HepG2 (cell line): ENCODE data around the gene LSMEM2. TPM values are rescaled to one million over a fixed set of nuclear protein-coding genes. Genes with fewer than 3 reads are reported as not detected.

Source experiments
- ADNP ChIP-seq: sonication (generic); formaldehyde crosslinking; IDR thresholded peaks from 2 replicates; pipeline ENCODE4 v1.4.0; 2020; ENCODE audit warnings: missing genetic modification reagents
- AGO1 ChIP-seq: fragments of 200-400 bp; formaldehyde crosslinking; IDR thresholded peaks from 2 replicates; pipeline ENCODE4 v1.6.1; 2017; ENCODE audit warnings: mild to moderate bottlenecking, low read depth, low read length, moderate library complexity; ENCODE audit not compliant: poor library complexity, severe bottlenecking
- CREM ChIP-seq, 2 experiments: sonication (generic) in 1 of 2; formaldehyde crosslinking in 1 of 2; IDR thresholded peaks; 2 replicates each; pipeline versions ENCODE4 v1.4.0 to v1.6.1; 2016 to 2020; ENCODE audit warnings: antibody characterized with exemption in 1 of 2, mild to moderate bottlenecking in 1 of 2, missing genetic modification reagents in 1 of 2
- KAT7 ChIP-seq: IDR thresholded peaks from 2 replicates; pipeline ENCODE4 v1.6.1; 2018; ENCODE audit warnings: borderline replicate concordance, missing compliant biosample characterization
- KDM6A ChIP-seq: IDR thresholded peaks from 2 replicates; pipeline ENCODE4 v1.6.1; 2016; ENCODE audit warnings: low read depth
- PPARG ChIP-seq: conservative IDR thresholded peaks from 2 replicates; pipeline ENCODE4 v1.6.1; 2016; ENCODE audit warnings: missing biosample characterization, missing genetic modification reagents
- SMARCE1 ChIP-seq: fragments of 450-650 bp; IDR thresholded peaks from 2 replicates; pipeline ENCODE4 v1.6.1; 2017; ENCODE audit warnings: borderline replicate concordance
- SP1 ChIP-seq, 2 experiments: fragments of 450-650 bp in 1 of 2; sonication (generic) in 1 of 2; formaldehyde crosslinking in 1 of 2; IDR thresholded peaks; 2 replicates each; pipeline versions ENCODE4 v1.4.0 to v1.6.1; 2016 to 2020; ENCODE audit warnings: missing genetic modification reagents in 1 of 2
- UBTF ChIP-seq: sonication (generic); formaldehyde crosslinking; IDR thresholded peaks from 2 replicates; pipeline ENCODE4 v1.4.0; 2020; ENCODE audit warnings: mild to moderate bottlenecking, missing genetic modification reagents
- ZHX1 ChIP-seq: sonication (generic); formaldehyde crosslinking; IDR thresholded peaks from 2 replicates; pipeline ENCODE4 v1.8.1; 2022; ENCODE audit warnings: low read depth, mild to moderate bottlenecking, missing genetic modification reagents
- ZNF512B ChIP-seq: sonication (generic); formaldehyde crosslinking; IDR thresholded peaks from 2 replicates; pipeline ENCODE4 v1.5.1; 2020; ENCODE audit warnings: missing genetic modification reagents, mild to moderate bottlenecking, borderline replicate concordance
- ZNF550 ChIP-seq: sonication (generic); formaldehyde crosslinking; IDR thresholded peaks from 2 replicates; pipeline ENCODE4 v1.4.0; 2020; ENCODE audit warnings: mild to moderate bottlenecking, missing genetic modification reagents, borderline replicate concordance
- ZZZ3 ChIP-seq: sonication (generic); formaldehyde crosslinking; IDR thresholded peaks from 2 replicates; pipeline ENCODE4 v1.4.0; 2020; ENCODE audit warnings: missing genetic modification reagents, mild to moderate bottlenecking, borderline replicate concordance
- polyA plus RNA-seq, 8 experiments: library from polyadenylated mRNA; depleted of rRNA in 3 of 8; stranded (reverse) in 7 of 8; unstranded in 1 of 8; fragments of >200 nt; fragmentation: Illumina TruSeq in 4 of 8; extraction: Trizol in 4 of 8; gene quantifications; 2 replicates each; pipeline versions ENCODE4 v1.2.1 to v1.2.3, GENCODE V29; 2011 to 2016; ENCODE audit warnings: low read depth in 4 of 8, missing spikeins in 1 of 8, mixed read lengths in 1 of 8; ENCODE audit not compliant: insufficient read depth in 1 of 8
- total RNA-seq, 5 experiments: library from RNA; depleted of rRNA; stranded (reverse); fragments of >200 nt; fragmentation: Illumina TruSeq; extraction: Trizol; gene quantifications; 2 replicates each; pipeline ENCODE4 v1.2.3, GENCODE V29; 2016; ENCODE audit warnings: low read depth in 1 of 5
- TF ChIP-seq, protein P1 (sequence below): sonication (generic); formaldehyde crosslinking; IDR thresholded peaks from 2 replicates; pipeline ENCODE4 v1.8.0; 2022; ENCODE audit warnings: low read depth, missing genetic modification reagents
- TF ChIP-seq, protein P2 (sequence below): sonication (generic); formaldehyde crosslinking; IDR thresholded peaks from 2 replicates; pipeline ENCODE4 v1.4.0; 2020; ENCODE audit warnings: missing genetic modification reagents

The LSMEM2 gene
- total and polyA plus RNA-seq, 2 of the 13 experiments (the other 11 are each of a cell fraction or from before 2014, with no cell fraction given) = 0.07 to 0.41 TPM

GRCh38 chr3:50245831-50246516 lies 32.9 kb upstream of the LSMEM2 start (continued):
- TF ChIP-seq ZNF512B (CRISPR knock-in tag) = no peak
- TF ChIP-seq PPARG = no peak
- TF ChIP-seq, protein P1, sequence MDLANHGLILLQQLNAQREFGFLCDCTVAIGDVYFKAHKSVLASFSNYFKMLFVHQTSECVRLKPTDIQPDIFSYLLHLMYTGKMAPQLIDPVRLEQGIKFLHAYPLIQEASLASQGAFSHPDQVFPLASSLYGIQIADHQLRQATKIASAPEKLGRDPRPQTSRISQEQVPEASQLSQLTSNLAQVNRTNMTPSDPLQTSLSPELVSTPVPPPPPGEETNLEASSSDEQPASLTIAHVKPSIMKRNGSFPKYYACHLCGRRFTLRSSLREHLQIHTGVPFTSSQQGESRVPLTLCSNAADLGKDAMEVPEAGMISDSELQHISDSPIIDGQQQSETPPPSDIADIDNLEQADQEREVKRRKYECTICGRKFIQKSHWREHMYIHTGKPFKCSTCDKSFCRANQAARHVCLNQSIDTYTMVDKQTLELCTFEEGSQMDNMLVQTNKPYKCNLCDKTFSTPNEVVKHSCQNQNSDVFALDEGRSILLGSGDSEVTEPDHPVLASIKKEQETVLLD = no peak
- TF ChIP-seq CREM (IDR thresholded peaks at IDR 0.05) = no peak
- TF ChIP-seq CREM (CRISPR knock-in tag; IDR thresholded peaks at IDR 0.05) = no peak
- TF ChIP-seq, protein P2, sequence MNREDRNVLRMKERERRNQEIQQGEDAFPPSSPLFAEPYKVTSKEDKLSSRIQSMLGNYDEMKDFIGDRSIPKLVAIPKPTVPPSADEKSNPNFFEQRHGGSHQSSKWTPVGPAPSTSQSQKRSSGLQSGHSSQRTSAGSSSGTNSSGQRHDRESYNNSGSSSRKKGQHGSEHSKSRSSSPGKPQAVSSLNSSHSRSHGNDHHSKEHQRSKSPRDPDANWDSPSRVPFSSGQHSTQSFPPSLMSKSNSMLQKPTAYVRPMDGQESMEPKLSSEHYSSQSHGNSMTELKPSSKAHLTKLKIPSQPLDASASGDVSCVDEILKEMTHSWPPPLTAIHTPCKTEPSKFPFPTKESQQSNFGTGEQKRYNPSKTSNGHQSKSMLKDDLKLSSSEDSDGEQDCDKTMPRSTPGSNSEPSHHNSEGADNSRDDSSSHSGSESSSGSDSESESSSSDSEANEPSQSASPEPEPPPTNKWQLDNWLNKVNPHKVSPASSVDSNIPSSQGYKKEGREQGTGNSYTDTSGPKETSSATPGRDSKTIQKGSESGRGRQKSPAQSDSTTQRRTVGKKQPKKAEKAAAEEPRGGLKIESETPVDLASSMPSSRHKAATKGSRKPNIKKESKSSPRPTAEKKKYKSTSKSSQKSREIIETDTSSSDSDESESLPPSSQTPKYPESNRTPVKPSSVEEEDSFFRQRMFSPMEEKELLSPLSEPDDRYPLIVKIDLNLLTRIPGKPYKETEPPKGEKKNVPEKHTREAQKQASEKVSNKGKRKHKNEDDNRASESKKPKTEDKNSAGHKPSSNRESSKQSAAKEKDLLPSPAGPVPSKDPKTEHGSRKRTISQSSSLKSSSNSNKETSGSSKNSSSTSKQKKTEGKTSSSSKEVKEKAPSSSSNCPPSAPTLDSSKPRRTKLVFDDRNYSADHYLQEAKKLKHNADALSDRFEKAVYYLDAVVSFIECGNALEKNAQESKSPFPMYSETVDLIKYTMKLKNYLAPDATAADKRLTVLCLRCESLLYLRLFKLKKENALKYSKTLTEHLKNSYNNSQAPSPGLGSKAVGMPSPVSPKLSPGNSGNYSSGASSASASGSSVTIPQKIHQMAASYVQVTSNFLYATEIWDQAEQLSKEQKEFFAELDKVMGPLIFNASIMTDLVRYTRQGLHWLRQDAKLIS (CRISPR knock-in tag) = no peak
- TF ChIP-seq KAT7 (CRISPR knock-in tag) = no peak
- TF ChIP-seq KDM6A (CRISPR knock-in tag) = no peak
- no peak for TF ChIP-seq AGO1
- TF ChIP-seq SMARCE1 = no peak
- no peak for TF ChIP-seq ZZZ3
- TF ChIP-seq ZHX1 (CRISPR knock-in tag) = no peak
- no peak for TF ChIP-seq ZNF550 (CRISPR knock-in tag)
- TF ChIP-seq SP1 (IDR thresholded peaks at IDR 0.05) = no peak
- TF ChIP-seq SP1 (CRISPR knock-in tag; IDR thresholded peaks at IDR 0.05) = no peak
- TF ChIP-seq ADNP (CRISPR knock-in tag) = no peak
- TF ChIP-seq UBTF = no peak
